GM19099 (cell line): Measurements from ENCODE around the gene ZSWIM6.
A peak's percentile ranks its signal among the peaks of the same experiment; 100 is the strongest.

Experiments
- POLR2A ChIP-seq: IDR thresholded peaks from 3 replicates; pipeline ENCODE4 v1.6.1; 2011; ENCODE audit warnings: low read depth; ENCODE audit not compliant: insufficient read length; ENCODE audit errors: extremely low read depth

The ZSWIM6 gene

DNA sequence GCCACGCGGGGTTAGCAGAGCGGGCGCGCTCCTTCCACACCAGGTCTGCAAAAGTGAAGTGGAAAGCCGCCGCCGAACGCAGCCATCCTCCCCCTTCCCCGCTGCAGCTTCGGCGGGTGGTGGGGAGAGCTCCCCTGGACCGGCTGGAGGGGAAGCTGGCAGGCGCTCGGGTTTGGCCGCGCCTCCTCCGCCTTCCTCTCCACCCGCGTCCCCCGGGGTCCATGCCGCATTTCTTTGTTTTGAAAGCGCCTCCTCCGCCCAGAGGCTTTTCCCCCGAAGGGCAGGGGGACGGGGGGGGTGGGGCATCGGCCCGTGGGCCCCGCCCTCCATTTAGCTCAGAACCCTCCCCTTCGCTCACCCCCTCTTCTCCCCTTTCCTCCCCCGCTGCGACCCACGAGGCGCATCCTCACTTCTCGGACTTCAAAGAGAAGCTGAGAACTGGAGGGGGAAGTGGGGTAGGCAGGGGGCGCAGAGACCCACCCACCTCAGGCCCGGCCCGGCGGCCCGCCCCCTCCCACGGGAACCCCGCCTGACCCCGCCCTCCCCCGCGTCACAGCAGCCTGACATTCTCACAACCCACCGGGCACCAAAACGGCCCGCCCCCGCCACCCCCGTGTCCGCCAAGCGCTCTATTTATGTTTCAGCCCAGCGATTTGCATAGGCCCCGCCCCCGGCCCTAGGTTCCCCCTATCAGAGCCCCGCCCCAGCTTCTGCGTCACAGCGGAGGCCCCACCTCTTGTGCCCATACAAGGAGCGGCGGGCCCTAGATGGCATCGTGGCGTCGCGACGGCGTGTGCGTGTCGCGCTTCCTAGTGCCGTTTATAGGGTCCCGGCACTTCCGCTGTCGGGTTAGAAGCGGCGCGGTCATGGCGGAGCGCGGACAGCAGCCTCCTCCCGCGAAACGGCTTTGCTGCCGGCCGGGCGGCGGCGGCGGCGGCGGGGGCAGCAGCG lies at the start of gene ZSWIM6:
Gene ZSWIM6, plus strand, starts transcription at position 852 of the 951 bp plus-strand sequence. Its CDS starts 15 bp downstream, at position 867.
- TF ChIP-seq POLR2A: peak; percentile 75

DNA sequence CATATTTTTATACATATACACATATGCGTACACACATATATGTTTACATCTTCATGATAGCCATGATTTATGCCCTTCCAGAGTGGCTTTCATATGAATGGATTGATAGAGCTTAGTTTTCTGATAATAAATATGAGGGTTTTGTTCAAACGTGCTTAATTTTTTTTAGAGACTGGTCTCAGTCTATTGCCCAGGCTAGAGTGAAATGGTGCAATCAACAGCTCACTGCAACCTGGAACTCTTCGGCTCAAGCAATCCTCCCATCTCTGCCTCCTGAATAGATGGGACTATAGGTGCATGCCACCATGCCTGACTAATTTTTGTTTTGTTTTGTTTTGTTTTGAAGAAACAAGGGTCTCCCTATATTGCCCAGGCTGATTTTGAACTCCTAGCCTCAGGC lies 48.6 kb upstream of the ZSWIM6 start:
- no peak for TF ChIP-seq POLR2A

DNA sequence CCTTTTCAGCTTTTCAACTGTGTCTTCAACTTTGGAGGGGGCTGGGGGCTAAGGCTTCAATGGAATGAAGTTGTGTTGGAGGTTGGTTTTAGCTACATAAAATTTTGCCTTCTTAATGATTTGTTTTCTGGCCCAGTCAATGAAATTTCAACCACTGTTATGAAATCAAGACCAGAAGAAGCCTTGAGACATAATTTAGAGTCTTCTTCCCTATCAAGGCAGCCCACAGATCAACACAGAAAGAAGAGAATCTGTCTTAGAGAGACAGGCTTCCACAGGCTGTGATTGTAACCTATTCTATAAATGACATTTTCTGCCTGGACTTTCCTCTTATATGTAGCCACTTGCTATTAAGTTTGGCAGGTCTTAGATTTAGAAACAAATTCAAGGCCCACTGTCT lies 46.5 kb upstream of the ZSWIM6 start:
- TF ChIP-seq POLR2A: no peak

DNA sequence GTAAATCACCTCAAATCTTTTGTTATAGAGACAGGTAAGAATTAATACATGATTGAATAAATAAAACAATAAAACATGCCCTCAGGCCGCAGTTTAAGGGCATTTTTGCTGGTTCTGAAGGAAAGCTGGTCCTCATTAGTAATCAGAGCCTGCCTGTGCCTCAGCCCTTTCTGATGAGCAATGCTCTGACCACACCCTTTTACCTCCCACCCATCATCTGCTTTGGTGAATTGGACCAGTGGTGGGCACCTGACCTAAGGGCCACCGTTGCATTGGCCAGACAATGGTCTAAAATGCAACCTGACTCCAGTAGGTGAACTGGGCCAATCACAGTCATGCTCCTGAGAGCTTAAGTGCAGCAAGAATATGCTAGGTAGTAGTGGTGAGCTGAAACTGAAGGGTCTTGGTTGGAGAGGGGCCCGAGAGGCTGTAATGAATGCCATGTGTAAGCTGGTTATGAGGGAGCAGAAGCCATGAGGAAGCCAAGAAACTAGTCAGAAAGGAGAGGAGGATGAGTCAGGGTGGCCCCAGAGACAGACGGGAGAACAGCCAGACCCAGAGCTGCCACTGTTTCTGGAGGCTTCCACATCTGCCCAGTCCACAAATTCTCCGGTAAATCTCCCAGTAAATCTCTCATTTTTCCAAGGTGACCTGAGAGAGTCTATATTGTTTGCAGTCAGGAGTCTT lies 45.5 kb upstream of the ZSWIM6 start:
- no peak for TF ChIP-seq POLR2A

DNA sequence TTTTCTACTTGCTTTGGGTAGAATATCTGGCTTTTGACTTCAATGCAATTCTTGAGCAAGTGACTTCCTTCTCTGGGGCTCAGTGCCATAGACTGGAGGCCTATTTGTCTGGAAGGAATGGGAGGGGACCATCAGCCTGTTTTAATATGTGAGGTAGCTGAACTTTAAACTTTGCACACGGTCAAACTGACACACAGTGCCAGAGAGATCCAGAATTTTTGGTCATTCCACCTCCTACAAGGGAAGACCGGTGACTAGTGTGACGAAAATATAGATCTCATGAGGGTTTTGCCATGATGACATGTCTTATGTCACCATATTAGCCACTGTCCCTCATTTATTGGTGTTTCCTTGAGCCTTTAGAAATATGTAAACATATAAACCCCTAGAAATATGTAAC lies 44.6 kb upstream of the ZSWIM6 start:
- TF ChIP-seq POLR2A: no peak

DNA sequence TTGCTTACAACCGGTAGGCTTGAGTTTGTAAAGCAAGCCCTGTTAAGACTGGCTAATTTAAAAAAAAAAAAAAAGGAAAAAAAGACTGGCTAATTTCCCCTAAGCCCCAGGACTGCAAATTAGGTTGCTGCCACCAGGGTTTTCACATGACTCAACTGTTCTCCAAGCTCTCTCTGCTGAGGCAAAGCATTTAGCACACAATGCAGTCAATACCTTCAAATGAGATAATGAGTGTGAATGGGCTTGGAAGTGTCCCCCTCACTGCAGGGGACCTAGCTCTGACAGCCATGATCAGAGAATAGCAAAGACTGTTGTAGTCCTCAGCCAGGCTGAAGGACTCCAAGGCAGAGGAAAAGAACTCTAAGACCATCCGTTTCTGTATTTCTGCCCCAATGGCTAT lies 42.8 kb upstream of the ZSWIM6 start:
- TF ChIP-seq POLR2A: no peak

DNA sequence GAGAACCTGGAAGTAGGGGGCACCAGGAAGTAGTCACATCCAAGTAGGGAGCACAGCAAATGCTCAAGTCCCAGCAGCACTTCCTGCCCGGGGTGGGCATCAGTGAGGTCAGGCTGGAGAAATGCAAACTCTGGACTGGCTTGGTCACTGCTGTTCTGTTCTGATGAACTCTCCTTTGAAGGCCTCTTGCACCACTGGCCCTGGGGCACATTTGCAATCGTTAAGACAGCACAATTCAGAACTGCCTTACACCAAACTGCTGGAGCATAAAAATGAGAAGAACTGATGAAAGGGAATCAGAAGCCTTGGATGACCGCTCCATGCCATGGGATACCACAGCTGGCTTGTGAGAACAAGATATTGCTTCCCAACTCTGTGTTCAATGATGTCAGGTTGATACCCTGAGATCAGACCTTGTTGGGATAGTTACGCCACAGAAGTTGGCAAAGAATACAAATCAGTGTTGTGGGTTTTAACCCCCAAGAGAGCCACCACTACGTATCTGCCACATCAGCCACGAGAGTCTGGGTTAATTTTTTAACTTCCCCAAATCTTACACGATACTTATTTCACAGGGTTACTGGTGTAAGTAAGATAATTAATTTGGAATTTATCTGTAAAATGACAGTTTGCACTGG lies 42.3 kb upstream of the ZSWIM6 start:
- TF ChIP-seq POLR2A: no peak

DNA sequence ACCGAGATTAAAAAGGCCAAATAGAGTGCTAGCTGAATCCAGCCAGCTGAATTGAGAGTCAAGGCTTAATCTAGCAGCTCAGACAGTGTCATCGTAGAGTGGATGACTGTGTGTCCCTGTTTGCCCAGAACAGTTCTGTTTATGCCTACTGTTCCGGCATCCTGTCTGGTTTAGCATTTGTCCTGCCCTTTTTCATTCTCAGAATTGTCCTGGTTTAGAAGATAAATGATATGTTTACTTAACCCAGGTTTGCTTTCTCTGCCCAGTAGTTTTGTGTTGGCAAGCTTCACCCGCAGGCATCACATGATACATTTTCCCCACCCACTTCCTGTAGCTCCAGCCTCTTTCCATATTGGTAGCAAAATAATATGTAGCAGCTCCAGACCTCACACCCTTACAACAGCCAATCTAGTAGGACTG lies 41.3 kb upstream of the ZSWIM6 start:
- no peak for TF ChIP-seq POLR2A

DNA sequence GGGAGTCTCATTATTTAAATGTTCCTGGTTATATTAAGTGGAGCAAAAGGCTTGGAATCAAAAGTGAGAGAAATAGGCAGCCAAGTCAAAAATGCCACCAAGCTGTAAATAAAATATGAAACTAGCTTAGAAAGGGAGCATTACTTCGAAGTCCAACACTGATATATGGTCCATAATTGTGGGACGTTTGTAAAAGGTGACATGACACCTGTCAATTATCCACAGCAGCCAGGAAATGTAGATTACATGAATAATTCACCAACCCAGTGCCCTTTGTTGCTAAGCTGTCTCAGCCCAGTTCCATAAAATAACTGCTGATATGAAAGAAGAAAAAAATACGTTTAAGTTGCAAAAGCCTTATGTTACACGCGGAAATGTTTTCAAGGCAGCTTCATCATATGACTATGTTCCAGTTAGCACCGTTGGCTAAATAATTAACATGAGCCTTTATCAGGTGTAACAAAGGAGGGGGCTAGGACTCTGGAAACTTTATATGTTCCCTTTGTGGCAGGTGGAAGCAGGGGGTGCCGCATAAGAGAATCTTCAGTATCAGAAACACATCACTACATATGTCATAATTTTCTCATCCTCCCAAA lies 39.9 kb upstream of the ZSWIM6 start:
- no peak for TF ChIP-seq POLR2A

DNA sequence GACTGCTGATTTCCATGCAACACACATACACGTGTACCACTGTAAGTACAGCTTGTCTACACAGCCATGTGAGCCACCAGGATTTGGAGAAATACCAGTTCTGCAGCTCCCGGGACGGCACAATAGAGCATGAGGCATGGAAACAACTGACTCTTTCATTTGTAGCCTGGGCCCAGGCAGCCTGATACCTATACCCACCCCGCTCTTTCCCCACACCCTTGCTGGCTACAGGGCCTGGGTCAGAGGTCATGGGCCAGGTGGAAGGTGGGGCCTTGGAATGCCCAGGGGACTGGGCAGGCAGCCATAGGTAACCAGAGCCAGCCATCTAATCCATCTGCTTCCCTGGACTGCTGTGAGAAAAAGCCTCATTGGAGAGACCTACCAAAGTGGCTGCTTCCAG lies 39.0 kb upstream of the ZSWIM6 start:
- no peak for TF ChIP-seq POLR2A

DNA sequence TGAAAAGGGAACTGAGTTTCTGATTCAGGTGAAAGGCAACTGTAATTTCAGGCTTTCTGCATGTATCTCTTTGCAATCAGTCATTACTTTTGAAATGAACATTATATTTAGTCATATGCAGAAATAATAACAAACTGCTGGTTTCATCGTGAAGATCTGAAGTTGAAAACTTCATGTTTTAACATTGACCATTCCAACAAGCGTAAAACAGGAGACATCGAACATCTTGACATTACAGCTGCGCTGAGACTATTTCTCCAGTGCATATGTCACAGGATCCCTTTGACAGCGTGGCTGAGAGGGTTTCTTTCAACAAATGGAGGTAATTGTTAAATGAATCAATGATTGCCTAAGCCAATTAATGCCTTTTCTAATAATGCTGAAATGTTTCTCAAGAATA lies 38.2 kb upstream of the ZSWIM6 start:
- no peak for TF ChIP-seq POLR2A

DNA sequence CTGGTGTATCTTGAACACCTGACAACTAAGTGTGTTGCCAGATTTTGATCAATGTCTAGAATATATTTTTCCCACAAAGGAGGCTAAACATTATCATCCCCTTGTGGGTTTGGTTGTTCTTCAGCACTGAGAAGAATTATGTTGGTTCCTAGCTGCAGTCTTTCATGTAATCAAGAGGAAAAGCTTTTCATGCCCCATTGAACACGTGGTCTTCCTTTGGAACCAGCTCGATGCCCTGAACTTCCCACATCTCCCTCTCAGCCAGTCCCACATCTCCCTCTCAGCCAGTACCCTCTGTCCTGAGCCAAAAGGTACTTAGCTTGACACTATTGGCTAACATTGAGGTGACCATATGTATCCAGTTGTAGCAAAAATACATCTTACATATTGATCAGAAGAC lies 36.7 kb upstream of the ZSWIM6 start:
- no peak for TF ChIP-seq POLR2A

DNA sequence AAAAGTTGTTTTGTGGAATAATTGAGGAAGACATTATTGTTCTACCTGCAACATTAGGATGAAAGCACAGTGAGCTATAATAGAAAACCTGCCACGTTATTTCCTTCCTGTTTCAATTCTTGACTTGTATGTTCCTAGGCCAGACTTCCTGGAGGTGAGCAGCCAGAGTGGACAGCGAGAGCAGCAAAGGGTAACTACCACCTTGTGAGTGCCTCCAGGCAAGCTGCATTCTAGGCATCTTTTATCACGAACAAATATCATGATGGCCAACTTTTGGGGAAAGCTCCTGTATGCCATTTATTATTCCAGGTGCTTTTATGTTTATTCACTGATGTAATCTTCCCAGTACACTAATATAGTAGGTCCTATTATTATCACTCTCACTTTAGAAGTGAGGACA lies 34.0 kb upstream of the ZSWIM6 start:
- TF ChIP-seq POLR2A: no peak

DNA sequence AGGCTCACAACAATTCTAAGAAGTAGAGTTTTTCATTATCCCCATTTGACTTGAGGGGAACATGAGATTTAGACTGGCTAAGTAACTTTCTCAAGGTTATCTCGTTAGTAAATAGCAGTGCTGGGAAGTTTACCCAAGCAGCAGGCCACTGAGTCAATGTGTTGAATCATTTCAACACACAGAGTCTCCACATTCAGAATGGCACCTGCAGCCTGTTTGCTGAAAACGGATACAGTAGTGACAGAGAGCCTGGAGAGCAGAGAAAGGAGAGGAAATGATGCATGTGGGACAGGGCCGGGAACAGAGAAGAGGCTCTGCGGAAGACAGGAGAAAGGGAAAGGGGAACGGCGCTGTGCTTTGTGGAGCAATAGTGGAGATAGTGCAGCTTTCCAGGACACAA lies 33.5 kb upstream of the ZSWIM6 start:
- no peak for TF ChIP-seq POLR2A

DNA sequence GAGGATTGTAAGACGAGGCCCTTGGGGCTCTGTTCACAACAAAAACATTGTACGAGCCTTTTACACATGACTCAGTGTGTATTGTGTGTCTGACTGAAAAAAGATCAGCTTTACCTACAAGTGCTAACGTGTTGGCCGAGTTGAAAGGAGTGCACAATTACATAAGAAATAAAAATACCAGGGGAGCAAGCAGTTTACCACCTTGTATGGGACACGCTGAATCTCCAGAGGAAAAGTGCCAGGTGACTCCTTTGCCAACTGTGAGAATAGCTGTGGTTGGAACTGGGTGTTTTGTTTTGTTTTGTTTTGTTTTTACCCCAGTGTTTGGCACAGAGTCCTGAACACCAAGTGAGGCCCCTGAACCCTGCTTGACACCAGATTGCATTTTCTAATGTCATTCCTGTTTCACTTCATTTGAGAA lies 32.8 kb upstream of the ZSWIM6 start:
- no peak for TF ChIP-seq POLR2A
